Osteocyte (in vitro differentiated cells): ENCODE results near the gene SLC6A5. TPM values are rescaled to one million over a fixed set of nuclear protein-coding genes. Genes with fewer than 3 reads are reported as not detected.

Experiments
- DNase-seq: peaks from one replicate; pipeline ENCODE4 v3.0.0; 2021; ENCODE audit warnings: mixed read lengths; ENCODE audit not compliant: unreplicated experiment; ENCODE audit errors: extremely low spot score
- H3K27ac Mint-ChIP-seq: one replicate; pipeline ENCODE4 v1.8.0; 2021; ENCODE audit warnings: mild to moderate bottlenecking, mixed read lengths; ENCODE audit not compliant: unreplicated experiment
- H3K27me3 Mint-ChIP-seq: one replicate; pipeline ENCODE4 v1.8.0; 2021; ENCODE audit warnings: mixed read lengths; ENCODE audit not compliant: unreplicated experiment
- H3K36me3 Mint-ChIP-seq: one replicate; pipeline ENCODE4 v1.8.0; 2021; ENCODE audit warnings: mixed read lengths; ENCODE audit not compliant: unreplicated experiment
- H3K4me1 Mint-ChIP-seq: one replicate; pipeline ENCODE4 v1.8.0; 2021; ENCODE audit warnings: mixed read lengths; ENCODE audit not compliant: unreplicated experiment
- H3K4me3 Mint-ChIP-seq: one replicate; pipeline ENCODE4 v1.8.0; 2021; ENCODE audit warnings: mild to moderate bottlenecking, moderate library complexity, mixed read lengths; ENCODE audit not compliant: unreplicated experiment
- H3K9me3 Mint-ChIP-seq: one replicate; pipeline ENCODE4 v1.8.0; 2021; ENCODE audit warnings: mixed read lengths; ENCODE audit not compliant: unreplicated experiment
- CTCF ChIP-seq: fragments of 200-600 bp; sonication (generic); IDR thresholded peaks from 2 replicates; pipeline ENCODE4 v1.5.0; 2021; ENCODE audit warnings: antibody characterized with exemption, mild to moderate bottlenecking, moderate library complexity
- total RNA-seq: library from RNA; stranded (reverse); gene quantifications from 2 replicates; pipeline ENCODE4 v1.2.1, GENCODE V29; 2021

SLC6A5 gene
- total RNA-seq, 1 donor from 2014 or later, result not detected

DNA sequence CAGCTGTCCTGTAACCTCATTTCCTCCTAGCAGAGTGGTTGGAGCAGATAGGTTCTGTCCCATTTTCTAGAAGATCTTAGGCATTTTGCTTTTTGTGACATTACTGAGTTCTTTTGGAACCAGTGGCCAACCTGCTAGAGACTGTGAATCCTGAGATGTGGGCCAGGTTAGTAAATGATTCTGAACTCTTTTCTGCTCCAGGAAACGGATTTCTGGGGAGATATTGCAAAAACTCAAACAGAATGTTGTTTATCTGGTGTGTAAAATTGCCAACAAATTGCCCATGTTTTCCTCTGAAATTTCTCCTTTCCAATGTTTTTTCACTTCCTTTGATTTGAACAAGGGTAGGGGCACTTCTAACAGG is 32.7 kb downstream of the SLC6A5 start:
- H3K36me3 Mint-ChIP-seq, result no peaks in the 10 kb centered on the region
- no peaks in the 10 kb centered on the region for H3K27me3 Mint-ChIP-seq
- TF ChIP-seq CTCF, result no peak
- H3K27ac Mint-ChIP-seq, result no peak overlapping the region
- no peaks in the 10 kb centered on the region for H3K4me1 Mint-ChIP-seq
- DNase-seq, result no peak
- H3K4me3 Mint-ChIP-seq, result no peak overlapping the region
- H3K9me3 Mint-ChIP-seq, result no peaks in the 10 kb centered on the region

GRCh38 chr11:20634044-20634443 is 34.6 kb downstream of the SLC6A5 start:
- Mint-ChIP-seq H3K9me3 (no peaks in the 10 kb centered on the region), H3K27me3 (no peaks in the 10 kb centered on the region), H3K27ac (no peak overlapping the region), H3K36me3 (no peaks in the 10 kb centered on the region), H3K4me3 (no peak overlapping the region), H3K4me1 (no peaks in the 10 kb centered on the region)
- no peak for TF ChIP-seq CTCF
- no peak for DNase-seq

GRCh38 chr11:20634781-20635180 is 35.4 kb downstream of the SLC6A5 start:
- Mint-ChIP-seq H3K4me3 (no peak overlapping the region), H3K36me3 (no peaks in the 10 kb centered on the region), H3K4me1 (no peaks in the 10 kb centered on the region), H3K27me3 (no peaks in the 10 kb centered on the region), H3K27ac (no peak overlapping the region), H3K9me3 (no peaks in the 10 kb centered on the region)
- no peak for DNase-seq
- TF ChIP-seq CTCF, result no peak

GRCh38 chr11:20638074-20638473 is 38.7 kb downstream of the SLC6A5 start:
- Mint-ChIP-seq H3K36me3 (no peaks in the 10 kb centered on the region), H3K4me3 (no peak overlapping the region), H3K4me1 (no peaks in the 10 kb centered on the region), H3K9me3 (no peaks in the 10 kb centered on the region), H3K27ac (no peak overlapping the region), H3K27me3 (no peaks in the 10 kb centered on the region)
- no peak for DNase-seq
- no peak for TF ChIP-seq CTCF

DNA sequence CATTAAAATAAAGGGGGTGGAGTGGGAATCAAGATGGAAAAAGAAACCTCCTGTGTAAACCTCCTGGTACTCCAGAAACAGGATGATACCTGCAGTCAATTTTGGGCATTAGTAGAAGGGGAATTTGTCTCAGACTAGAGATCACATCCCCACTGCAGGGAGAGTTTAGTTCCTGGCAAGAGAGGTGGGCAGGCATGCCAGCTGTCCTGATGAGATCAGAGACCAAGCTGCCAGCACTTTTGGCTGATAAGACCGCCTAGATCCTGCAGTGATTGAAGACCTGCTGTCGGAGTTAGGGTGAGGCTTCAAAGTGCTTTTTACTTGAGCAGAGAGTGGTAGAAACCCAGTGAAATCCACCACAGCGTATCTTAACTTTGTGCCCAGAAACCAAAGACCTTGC is 40.3 kb downstream of the SLC6A5 start:
- no peak for DNase-seq
- peaks cover 5% of the 10 kb centered on the region for H3K27me3 Mint-ChIP-seq
- H3K4me1 Mint-ChIP-seq, result no peaks in the 10 kb centered on the region

More for the DNA sequence above, 40.3 kb downstream of the SLC6A5 start:
- no peak for TF ChIP-seq CTCF
- Mint-ChIP-seq H3K4me3 (no peak overlapping the region), H3K9me3 (no peaks in the 10 kb centered on the region), H3K36me3 (no peaks in the 10 kb centered on the region), H3K27ac (no peak overlapping the region)
